Lower lobe of right lung (tissue), 2 donors: ENCODE results near the gene PLCB2. TPM values are rescaled to one million over a fixed set of nuclear protein-coding genes. Genes with fewer than 3 reads are reported as not detected.

Experiments used
- ATAC-seq, 2 donors: fragments of 200-7000 bp; cut with Tn5 transposase; one replicate each; pipeline ENCODE4 v1.9.1; 2020 to 2022; ENCODE audit warnings: mild to moderate bottlenecking in 2 of 2, moderate library complexity in 2 of 2
- DNase-seq: peaks from one replicate; pipeline ENCODE4 v3.0.0-alpha.2; 2020
- H3K27ac ChIP-seq: fragments of 200-600 bp; one replicate; pipeline ENCODE4 v1.8.0; 2022
- H3K27me3 ChIP-seq: fragments of 200-600 bp; one replicate; pipeline ENCODE4 v1.8.0; 2022; ENCODE audit warnings: low read depth
- H3K36me3 ChIP-seq: fragments of 200-600 bp; one replicate; pipeline ENCODE4 v1.8.0; 2022; ENCODE audit warnings: mild to moderate bottlenecking
- H3K4me1 ChIP-seq: fragments of 200-600 bp; one replicate; pipeline ENCODE4 v1.8.0; 2022
- H3K4me3 ChIP-seq: fragments of 200-600 bp; one replicate; pipeline ENCODE4 v1.8.0; 2022; ENCODE audit warnings: mild to moderate bottlenecking
- H3K9me3 ChIP-seq: fragments of 200-600 bp; one replicate; pipeline ENCODE4 v1.8.0; 2022
- intact Hi-C: fragments of 100-400 bp; cut with DNase I; formaldehyde crosslinking; loops from one replicate; pipeline ENCODE4 v1.11.0; 2022
- total RNA-seq: library from RNA; stranded (reverse); fragmentation: NEBNext Ultra II Directional; extraction: Animal tissue kit (Norgen Biotek cat#: 25700); gene quantifications from one replicate; pipeline ENCODE4 v1.2.1, GENCODE V29; 2021
- TF ChIP-seq, protein P1 (sequence below): fragments of 200-600 bp; IDR thresholded peaks from one replicate; pipeline ENCODE4 v1.8.0; 2022; ENCODE audit warnings: antibody characterized with exemption, mild to moderate bottlenecking
- donor health status: DM: no; HTN: yes; CAD: no; lungs with severe emphysema.

PLCB2 gene
- total RNA-seq, 1 donor from 2014 or later: 105 TPM

DNA sequence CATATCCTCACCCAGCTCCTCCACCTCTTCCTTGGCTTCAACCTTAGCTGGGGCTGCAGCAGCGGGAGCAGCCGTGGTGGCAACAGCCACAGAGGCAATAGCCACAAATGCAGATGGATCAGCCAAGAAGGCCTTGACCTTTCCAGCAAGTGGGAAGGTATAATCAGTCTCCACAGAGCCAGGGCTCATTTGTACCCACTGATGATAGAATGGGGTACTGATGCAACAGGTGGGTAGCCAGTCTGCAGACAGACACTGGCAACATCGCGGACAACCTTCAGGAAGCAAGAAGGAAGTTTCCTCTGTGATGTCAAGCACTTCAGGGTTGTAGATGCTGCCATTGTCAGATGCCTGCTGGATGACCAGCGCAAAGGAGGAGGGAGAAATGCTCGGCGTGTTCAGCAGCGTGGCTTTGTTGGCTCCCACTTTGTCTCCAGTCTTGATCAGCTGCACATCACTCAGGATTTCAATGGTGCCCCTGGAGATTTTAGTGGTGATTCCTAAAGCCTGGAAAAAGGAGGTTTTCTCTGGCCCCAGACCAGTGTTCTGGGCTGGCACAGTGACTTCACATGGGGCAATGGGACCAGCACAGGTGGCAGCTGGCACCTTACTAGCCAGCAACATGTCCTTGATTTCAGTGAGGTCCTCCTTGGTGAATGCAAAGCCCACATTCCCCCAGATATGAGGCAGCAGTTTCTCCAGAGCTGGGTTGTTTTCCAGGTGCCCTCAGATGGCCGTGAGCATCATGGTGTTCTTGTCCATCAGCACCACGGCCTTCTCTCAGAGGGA, 4.8 kb upstream of the PLCB2 start:
- Histone ChIP-seq H3K4me3 (no peak overlapping the region), H3K9me3 (no peaks in the 10 kb centered on the region), H3K36me3 (no peaks in the 10 kb centered on the region), H3K4me1 (peaks cover 26% of the 10 kb centered on the region), H3K27me3 (no peaks in the 10 kb centered on the region), H3K27ac (no peak overlapping the region)
- no peak for DNase-seq
- ATAC-seq: no peak
- intact Hi-C loops: no loop called here
- TF ChIP-seq, protein P1, sequence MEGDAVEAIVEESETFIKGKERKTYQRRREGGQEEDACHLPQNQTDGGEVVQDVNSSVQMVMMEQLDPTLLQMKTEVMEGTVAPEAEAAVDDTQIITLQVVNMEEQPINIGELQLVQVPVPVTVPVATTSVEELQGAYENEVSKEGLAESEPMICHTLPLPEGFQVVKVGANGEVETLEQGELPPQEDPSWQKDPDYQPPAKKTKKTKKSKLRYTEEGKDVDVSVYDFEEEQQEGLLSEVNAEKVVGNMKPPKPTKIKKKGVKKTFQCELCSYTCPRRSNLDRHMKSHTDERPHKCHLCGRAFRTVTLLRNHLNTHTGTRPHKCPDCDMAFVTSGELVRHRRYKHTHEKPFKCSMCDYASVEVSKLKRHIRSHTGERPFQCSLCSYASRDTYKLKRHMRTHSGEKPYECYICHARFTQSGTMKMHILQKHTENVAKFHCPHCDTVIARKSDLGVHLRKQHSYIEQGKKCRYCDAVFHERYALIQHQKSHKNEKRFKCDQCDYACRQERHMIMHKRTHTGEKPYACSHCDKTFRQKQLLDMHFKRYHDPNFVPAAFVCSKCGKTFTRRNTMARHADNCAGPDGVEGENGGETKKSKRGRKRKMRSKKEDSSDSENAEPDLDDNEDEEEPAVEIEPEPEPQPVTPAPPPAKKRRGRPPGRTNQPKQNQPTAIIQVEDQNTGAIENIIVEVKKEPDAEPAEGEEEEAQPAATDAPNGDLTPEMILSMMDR: no peak

DNA sequence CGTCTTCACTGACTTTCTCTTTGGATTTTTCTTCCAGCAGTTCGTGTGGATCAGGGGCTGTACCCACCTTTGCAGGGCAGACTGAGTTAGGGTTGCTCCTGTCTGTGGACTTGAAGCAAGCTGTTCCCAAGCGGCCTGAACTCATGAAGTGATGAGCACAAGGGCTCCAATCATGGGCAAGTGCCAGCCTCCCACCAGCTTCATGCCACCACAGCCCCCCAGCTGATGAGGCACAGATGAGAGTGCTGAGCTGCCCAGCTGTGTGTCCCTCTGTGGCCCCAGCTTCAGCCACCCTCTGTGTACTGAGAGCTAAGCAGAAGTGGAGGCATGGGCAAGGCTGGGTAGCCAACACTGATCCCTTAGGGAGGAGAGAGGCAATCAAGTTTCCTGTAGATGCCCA, 3.3 kb upstream of the PLCB2 start:
- no peaks in the 10 kb centered on the region for H3K27me3 ChIP-seq
- TF ChIP-seq, protein P1: no peak
- no peaks in the 10 kb centered on the region for H3K9me3 ChIP-seq
- intact Hi-C loops: no loop called here
- ATAC-seq (no peak), DNase-seq (no peak)
- H3K4me3 ChIP-seq: no peak overlapping the region
- H3K4me1 ChIP-seq: peaks cover 29% of the 10 kb centered on the region
- H3K36me3 ChIP-seq: no peaks in the 10 kb centered on the region
- H3K27ac ChIP-seq: no peak overlapping the region

DNA sequence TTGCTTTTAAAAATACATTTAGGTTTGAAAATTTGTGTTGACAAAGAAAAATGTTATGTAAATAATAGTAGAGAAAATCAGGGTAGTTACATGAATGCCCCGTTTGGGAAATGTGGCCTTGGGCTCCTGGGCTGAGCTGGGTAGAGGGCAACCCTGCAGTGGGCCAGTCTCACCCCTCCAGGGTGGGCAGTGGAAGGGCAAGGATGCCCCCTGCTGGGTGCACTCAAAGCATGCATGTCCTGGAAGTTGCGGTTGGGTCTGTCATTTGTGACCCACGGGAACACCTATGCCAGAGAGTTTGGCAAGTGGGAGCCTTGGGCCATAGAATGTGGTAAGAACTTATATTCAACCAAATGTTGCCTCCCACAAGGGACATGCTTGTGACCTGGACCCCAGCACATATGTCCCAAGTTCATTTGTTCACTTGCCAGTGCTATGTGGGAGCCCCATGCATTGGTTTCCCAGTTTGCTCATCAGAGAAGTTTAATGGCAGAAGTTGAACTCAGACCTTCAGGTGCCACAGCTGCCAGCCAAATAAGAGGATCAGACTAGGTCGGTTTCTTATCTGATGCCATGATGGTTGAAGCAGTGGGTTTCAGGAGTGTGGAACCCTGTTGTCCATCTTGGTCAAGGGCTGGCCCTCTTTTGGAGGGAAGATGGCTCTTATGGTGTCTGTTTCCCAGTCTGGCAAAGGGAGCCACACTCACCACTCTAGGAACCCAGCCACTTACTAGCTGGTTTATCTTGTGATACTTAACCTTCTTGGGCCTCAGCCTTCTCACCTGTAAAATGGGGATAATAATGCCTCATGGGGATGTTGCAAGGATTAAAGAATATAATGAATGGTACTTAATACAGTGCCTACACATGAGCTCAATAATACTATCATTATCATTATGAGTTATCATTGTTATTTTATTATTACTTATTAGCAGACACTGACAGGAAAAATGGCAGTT, 2.5 kb upstream of the PLCB2 start:
- Histone ChIP-seq H3K27me3 (no peaks in the 10 kb centered on the region), H3K4me3 (no peak overlapping the region), H3K36me3 (no peaks in the 10 kb centered on the region), H3K4me1 (peaks cover 32% of the 10 kb centered on the region), H3K27ac (no peak overlapping the region), H3K9me3 (no peaks in the 10 kb centered on the region)
- TF ChIP-seq, protein P1: peak; percentile 71
- DNase-seq: peak; percentile 74
- intact Hi-C loops: no loop called here
- peak; percentile 58 to 67 for ATAC-seq

DNA sequence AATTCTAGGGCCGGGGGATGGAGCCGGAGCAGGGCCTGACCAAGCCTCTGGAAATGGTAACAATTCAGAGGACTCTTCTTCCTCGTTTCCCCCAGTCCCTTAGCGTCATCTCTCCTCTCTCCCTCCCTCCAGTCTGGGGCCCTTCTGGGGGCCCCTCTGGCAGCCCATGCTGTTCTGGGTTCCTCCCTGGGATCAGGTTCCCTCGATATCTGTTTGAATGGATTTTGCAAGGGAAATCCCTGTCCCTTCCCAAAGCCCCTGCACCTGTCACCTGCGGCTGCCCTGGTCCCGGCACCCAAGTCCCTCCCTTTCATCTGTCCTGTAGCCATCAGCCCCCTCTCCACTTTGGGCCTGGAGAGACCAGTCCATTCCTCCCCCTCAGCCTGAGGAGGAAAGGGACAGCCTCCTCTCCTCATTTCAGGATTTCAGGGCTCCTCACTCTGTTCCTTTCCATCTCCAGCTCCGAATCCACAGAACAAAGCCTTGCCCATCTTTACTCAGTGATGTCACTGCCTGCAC, 1.7 kb upstream of the PLCB2 start:
- ATAC-seq: no peak
- no peak overlapping the region for H3K4me3 ChIP-seq
- no peaks in the 10 kb centered on the region for H3K36me3 ChIP-seq
- DNase-seq: no peak
- H3K9me3 ChIP-seq: no peaks in the 10 kb centered on the region
- TF ChIP-seq, protein P1: no peak
- H3K4me1 ChIP-seq: peaks cover 31% of the 10 kb centered on the region
- peak overlapping the region; percentile 84 for H3K27ac ChIP-seq
- intact Hi-C loops: no loop called here
- H3K27me3 ChIP-seq: no peaks in the 10 kb centered on the region

DNA sequence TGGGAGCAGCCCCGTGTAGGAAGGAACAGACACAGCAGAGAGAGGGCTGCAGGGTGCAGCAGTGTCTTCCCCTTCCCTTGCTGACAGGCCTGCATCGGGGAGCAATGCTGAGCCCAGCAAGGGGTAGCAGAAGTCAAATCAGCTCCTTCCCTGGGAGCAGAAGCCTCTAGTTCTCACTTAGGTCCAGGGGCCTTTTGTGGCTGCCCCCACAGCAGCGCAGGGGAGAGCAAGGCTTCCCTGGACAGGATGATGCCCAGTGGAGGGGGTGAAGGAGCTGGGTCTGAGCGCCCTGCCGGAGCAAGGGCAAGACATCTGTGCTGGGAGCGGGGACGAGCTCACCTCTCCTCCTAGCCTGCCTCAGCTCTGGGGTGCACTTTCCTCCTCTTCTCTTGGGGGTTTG, 827 bp downstream of the PLCB2 start:
- no peak for ATAC-seq
- DNase-seq: no peak
- H3K27me3 ChIP-seq: no peaks in the 10 kb centered on the region
- H3K27ac ChIP-seq: peak overlapping the region; percentile 84
- intact Hi-C loops: no loop called here
- no peaks in the 10 kb centered on the region for H3K9me3 ChIP-seq
- peaks cover 11% of the 10 kb centered on the region for H3K36me3 ChIP-seq
- TF ChIP-seq, protein P1: no peak
- H3K4me3 ChIP-seq: peak overlapping the region; percentile 55
- peaks cover 19% of the 10 kb centered on the region for H3K4me1 ChIP-seq
